Measurements from ENCODE around the gene GRK7.

Gene GRK7

GRCh38 chr3:141812586-141812985, 49.4 kb downstream of the GRK7 start:
- TF ChIP-seq ZFX (IDR thresholded peaks at IDR 0.05; ENCODE audit: borderline replicate concordance) (no peak), CTCF (IDR thresholded peaks at IDR 0.05) (no peak)
- no peak overlapping the region for H3K27ac ChIP-seq

Data from 22Rv1 (cell line).